Kidney (tissue), 22 donors: Measurements from ENCODE around the gene TMEM220. TPM values are rescaled to one million over a fixed set of nuclear protein-coding genes. Genes with fewer than 3 reads are reported as not detected.

Experiments
- DNase-seq, 5 donors: peaks; one replicate each; pipeline ENCODE4 v3.0.0-alpha.2; 2013 to 2020
- FAIRE-seq: peaks from 2 replicates; lab custom pipeline; 2012; peaks lifted over from hg19 to GRCh38; lab: Jason Lieb, UNC
- H3K27ac ChIP-seq, 2 donors: one replicate each; pipeline ENCODE4 v1.7.0; 2013; ENCODE audit warnings: low read depth in 2 of 2, low read length in 2 of 2, inconsistent platforms in 1 of 2
- H3K27me3 ChIP-seq: one replicate; pipeline ENCODE4 v1.7.1; 2013; ENCODE audit warnings: low read length, inconsistent platforms; ENCODE audit not compliant: control insufficient read depth, insufficient read depth
- H3K36me3 ChIP-seq, 3 donors: one replicate each; pipeline versions ENCODE4 v1.7.0 to v1.7.1; 2013; ENCODE audit warnings: low read length in 3 of 3, control low read depth in 1 of 3, inconsistent platforms in 1 of 3; ENCODE audit not compliant: insufficient read depth in 3 of 3, control insufficient read depth in 2 of 3
- H3K4me1 ChIP-seq, 3 donors: one replicate each; pipeline versions ENCODE4 v1.7.0 to v1.7.1; 2013; ENCODE audit warnings: low read length in 3 of 3, inconsistent platforms in 1 of 3, low read depth in 1 of 3; ENCODE audit not compliant: control insufficient read depth in 2 of 3, insufficient read depth in 2 of 3
- H3K4me3 ChIP-seq, 3 donors: one replicate each; pipeline versions ENCODE4 v1.7.0 to v1.8.1; 2013; ENCODE audit warnings: low read length in 3 of 3, control low read depth in 1 of 3, inconsistent platforms in 1 of 3
- H3K9ac ChIP-seq, 3 donors: one replicate each; pipeline versions ENCODE4 v1.7.0 to v1.7.1; 2013; ENCODE audit warnings: low read length in 3 of 3, control low read depth in 1 of 3, inconsistent platforms in 1 of 3
- H3K9me3 ChIP-seq, 3 donors: one replicate each; pipeline versions ENCODE4 v1.7.0 to v1.7.1; 2013; ENCODE audit warnings: low read length in 3 of 3, control low read depth in 1 of 3, inconsistent platforms in 1 of 3; ENCODE audit not compliant: control insufficient read depth in 2 of 3, insufficient read depth in 1 of 3
- intact Hi-C: fragments of 100-400 bp; cut with DNase I; formaldehyde crosslinking; loops from one replicate; pipeline ENCODE4 v1.11.1; 2022
- long read RNA-seq, 10 donors: library from polyadenylated mRNA in 1 of 10; unstranded in 1 of 10; transcript quantifications; one replicate each; pipeline ENCODE4 v2.0.0 and lab custom pipeline, GENCODE V29; 2021 to 2026
- polyA plus RNA-seq: library from polyadenylated mRNA; stranded (reverse); fragments of 350-450 nt; fragmentation: Illumina TruSeq; extraction: RNeasy Lipid Tissue Mini Kit (QIAGEN cat#74804); gene quantifications from one replicate; pipeline ENCODE4 v1.2.3, GENCODE V29; 2014; ENCODE audit warnings: low read depth, low replicate concordance; ENCODE audit not compliant: insufficient read depth
- total RNA-seq: library from RNA; stranded (reverse); fragmentation: NEBNext Ultra II Directional; extraction: Animal tissue kit (Norgen Biotek cat#: 25700); gene quantifications from one replicate; pipeline ENCODE4 v1.2.1, GENCODE V29; 2021
- TF ChIP-seq, protein P1 (sequence below): IDR thresholded peaks from 3 replicates; pipeline ENCODE4 v1.5.1; 2012; ENCODE audit warnings: mild to moderate bottlenecking, moderate library complexity, borderline replicate concordance; ENCODE audit not compliant: insufficient read depth; ENCODE audit errors: extremely low read depth
- donor health status: control.
- donor health status: control.
- donor health status: control.
- donor health status: control.
- donor health status: control.
- donor health status: DM: yes; HTN: yes; CAD: no.
- donor health status: Normal renal cell carcinoma (clear cell type).

The TMEM220 gene
- total RNA-seq, result 13.3 TPM
- polyA plus RNA-seq, result 16.4 TPM
- long read RNA-seq, donor 1, partial matches to known transcripts, result 0 of 3 reads
- long read RNA-seq, donor 1, other reads (novel, unspliced or antisense), result 0 of 3 reads
- long read RNA-seq, donor 2, partial matches to known transcripts, result 0 of 2 reads
- long read RNA-seq, donor 2, other reads (novel, unspliced or antisense), result 0 of 2 reads
- long read RNA-seq, donor 3, partial matches to known transcripts, result 0 of 3 reads
- long read RNA-seq, donor 3, other reads (novel, unspliced or antisense), result 0 of 3 reads
- long read RNA-seq, donor 4, result 0 reads
- long read RNA-seq, donor 5, result 0 reads
- long read RNA-seq, donor 6, partial matches to known transcripts, result 0 of 4 reads
- long read RNA-seq, donor 6, other reads (novel, unspliced or antisense), result 0 of 4 reads
- long read RNA-seq, donor 7, transcript TMEM220-201 (6 exons, 3,106 nt), result major isoform, 8 of 13 reads
- long read RNA-seq, donor 7, partial matches to known transcripts, result 0 of 13 reads
- long read RNA-seq, donor 7, other reads (novel, unspliced or antisense), result 4 of 13 reads
- long read RNA-seq, donor 8, partial matches to known transcripts, result 0 of 4 reads
- long read RNA-seq, donor 8, other reads (novel, unspliced or antisense), result 0 of 4 reads
- long read RNA-seq, donor 9, partial matches to known transcripts, result 0 of 1 reads
- long read RNA-seq, donor 9, other reads (novel, unspliced or antisense), result 0 of 1 reads
- long read RNA-seq, donor 10, partial matches to known transcripts, result 0 of 1 reads
- long read RNA-seq, donor 10, other reads (novel, unspliced or antisense), result 0 of 1 reads

DNA sequence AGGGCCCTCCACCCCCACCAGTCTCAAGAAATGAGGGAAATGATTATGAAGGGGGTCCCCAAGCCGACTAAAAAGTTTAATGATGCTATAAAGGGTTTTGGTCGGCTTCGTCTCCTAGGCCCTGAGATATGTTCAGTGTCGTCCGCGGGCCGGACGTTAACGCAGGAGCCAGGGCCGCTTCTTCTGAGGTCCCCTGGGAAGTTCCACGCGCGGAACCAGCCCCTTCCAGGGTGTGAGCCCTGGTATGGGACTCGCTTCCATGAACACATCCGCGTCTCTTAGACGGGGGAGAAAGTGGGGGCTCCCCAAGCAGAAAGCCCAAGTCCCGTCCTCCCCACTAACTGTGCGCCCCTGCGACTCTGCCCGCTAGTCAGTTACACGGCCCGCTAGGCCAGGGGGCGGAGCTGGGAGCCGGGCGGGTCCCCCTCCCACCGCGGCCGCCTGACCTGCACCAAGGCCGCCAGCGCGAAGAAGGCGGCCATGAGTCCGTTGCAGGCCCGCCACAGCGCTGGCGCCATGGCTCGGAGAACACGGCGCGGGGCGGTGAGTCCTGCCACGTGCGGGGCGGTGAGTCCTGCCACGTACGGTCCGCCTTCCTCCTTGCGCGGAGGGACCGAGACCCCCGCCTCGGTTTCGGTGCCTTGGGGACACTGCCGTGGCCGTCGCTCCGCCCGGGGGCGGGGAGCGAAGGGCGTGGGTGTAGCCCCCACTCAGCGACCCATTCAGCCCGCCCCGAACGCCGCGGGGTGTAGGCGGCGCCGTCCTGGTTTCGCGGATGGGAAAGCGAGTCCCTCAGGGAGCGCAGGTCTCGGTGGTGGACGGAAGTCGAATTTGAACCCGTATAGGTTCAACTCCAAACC lies at the start of gene TMEM220:
TSS of gene TMEM220 (minus strand) at position 690 of the 860 bp plus-strand sequence. CDS start at position 518, 172 bp downstream.
- peaks cover 3 to 9% (median 3%) of the 10 kb centered on the region in 3 donors for H3K36me3 ChIP-seq
- H3K27me3 ChIP-seq, result no peaks in the 10 kb centered on the region
- TF ChIP-seq, protein P1, sequence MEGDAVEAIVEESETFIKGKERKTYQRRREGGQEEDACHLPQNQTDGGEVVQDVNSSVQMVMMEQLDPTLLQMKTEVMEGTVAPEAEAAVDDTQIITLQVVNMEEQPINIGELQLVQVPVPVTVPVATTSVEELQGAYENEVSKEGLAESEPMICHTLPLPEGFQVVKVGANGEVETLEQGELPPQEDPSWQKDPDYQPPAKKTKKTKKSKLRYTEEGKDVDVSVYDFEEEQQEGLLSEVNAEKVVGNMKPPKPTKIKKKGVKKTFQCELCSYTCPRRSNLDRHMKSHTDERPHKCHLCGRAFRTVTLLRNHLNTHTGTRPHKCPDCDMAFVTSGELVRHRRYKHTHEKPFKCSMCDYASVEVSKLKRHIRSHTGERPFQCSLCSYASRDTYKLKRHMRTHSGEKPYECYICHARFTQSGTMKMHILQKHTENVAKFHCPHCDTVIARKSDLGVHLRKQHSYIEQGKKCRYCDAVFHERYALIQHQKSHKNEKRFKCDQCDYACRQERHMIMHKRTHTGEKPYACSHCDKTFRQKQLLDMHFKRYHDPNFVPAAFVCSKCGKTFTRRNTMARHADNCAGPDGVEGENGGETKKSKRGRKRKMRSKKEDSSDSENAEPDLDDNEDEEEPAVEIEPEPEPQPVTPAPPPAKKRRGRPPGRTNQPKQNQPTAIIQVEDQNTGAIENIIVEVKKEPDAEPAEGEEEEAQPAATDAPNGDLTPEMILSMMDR, result no peak
- intact Hi-C loops, result no loop called here
- H3K27ac ChIP-seq, result peak within 1 kb of the TSS; percentile 95 to 96
- peak within 1 kb of the TSS; percentile 57 to 73 (median 65) for H3K4me3 ChIP-seq
- FAIRE-seq, result no peak
- no peaks in the 10 kb centered on the region for H3K9me3 ChIP-seq
- H3K9ac ChIP-seq, result peak within 1 kb of the TSS; percentile 48 to 62 (median 51)
- peak; percentile 80 to 93 (median 90) for DNase-seq
- no peaks in the 10 kb centered on the region for H3K4me1 ChIP-seq

DNA sequence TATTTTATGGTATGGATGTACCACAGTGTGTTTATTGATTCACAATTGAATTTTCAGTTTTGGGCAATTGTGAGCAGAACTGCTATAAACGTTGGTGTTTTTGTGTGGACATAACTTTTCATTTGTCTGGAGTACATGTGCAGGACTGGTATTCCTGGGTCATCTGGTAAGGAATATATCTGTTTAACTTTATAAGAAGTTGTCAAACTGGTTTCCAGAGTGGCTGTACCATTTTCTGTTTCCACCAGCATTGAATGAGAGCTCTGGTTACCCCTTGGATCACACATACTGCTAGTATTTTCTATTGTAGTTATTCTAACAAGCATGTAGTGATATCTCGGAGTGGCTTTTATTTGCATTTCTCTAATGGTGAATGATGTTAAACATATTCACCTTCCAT lies 49.8 kb upstream of the TMEM220 start:
- intact Hi-C loops, result no loop called here
- H3K36me3 ChIP-seq, result no peaks in the 10 kb centered on the region
- TF ChIP-seq, protein P1, result no peak
- H3K27me3 ChIP-seq, result no peaks in the 10 kb centered on the region
- FAIRE-seq (no peak), DNase-seq (no peak)
- H3K4me1 ChIP-seq, result no peaks in the 10 kb centered on the region
- H3K4me3 ChIP-seq, result no peak overlapping the region
- H3K9ac ChIP-seq, result no peak overlapping the region
- H3K9me3 ChIP-seq, result no peaks in the 10 kb centered on the region
- H3K27ac ChIP-seq, result no peak overlapping the region

DNA sequence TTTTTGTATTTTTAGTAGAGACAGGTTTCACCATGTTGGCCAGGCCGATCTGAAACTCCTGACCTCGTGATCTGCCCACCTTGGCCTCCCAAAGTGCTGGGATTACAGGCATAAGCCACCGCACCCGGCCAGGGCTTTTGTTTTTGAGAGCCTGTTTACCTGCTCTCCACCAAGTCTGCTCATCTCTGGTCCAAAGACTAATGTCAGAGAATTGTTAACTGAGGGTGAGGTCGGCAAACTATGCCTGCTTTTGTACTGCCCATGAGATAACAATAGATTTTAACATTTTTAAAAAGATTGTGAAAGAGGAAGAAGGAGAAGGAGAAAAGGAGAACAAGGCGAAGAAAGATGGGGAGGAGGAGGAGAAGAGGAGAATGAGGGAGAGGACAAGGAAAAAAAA lies 48.1 kb upstream of the TMEM220 start:
- intact Hi-C loops, result no loop called here
- Histone ChIP-seq H3K27ac (no peak overlapping the region), H3K9ac (no peak overlapping the region), H3K4me3 (no peak overlapping the region), H3K36me3 (no peaks in the 10 kb centered on the region), H3K4me1 (no peaks in the 10 kb centered on the region), H3K9me3 (no peaks in the 10 kb centered on the region), H3K27me3 (no peaks in the 10 kb centered on the region)
- DNase-seq, result no peak
- TF ChIP-seq, protein P1, result no peak
- no peak for FAIRE-seq
